Measurements from ENCODE around the gene CDH16. TPM values are rescaled to one million over a fixed set of nuclear protein-coding genes. Genes with fewer than 3 reads are reported as not detected.

CDH16 gene
- total RNA-seq, 1 experiment from 2014 or later, result not detected

DNA sequence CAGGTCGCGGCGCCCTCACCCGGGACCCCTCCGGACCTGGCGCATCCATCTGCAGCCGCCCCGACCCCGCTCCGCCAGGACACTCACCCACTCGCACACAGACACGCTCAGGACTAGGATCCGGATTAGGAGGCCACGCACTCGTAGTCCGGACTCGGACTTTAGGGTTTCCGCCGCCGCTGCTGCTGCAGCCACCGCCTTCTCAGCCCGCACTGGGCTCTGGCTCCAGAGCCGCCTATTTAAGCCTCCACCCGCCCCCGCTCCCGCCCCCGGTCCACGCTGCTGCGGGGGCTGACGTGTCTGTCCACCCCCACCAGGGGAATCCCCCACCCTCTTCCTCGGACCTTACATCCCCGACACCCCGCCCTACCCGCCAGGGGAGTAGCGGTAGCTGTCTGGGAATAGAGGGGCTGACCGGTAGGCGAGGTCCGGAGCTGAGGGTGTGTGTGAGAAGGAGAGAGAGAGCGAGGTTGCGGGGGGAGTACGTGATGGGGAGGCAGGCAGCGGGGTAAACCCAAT, 6.7 kb upstream of the CDH16 start, which contains the start of gene RRAD:
RRAD (minus strand) TSS at position 214 of the 519 bp plus-strand sequence. CDS start 356 bp downstream, outside the sequence.
- Mint-ChIP-seq H3K27me3 (ENCODE audit: insufficient read depth, unreplicated experiment) (no peaks in the 10 kb centered on the region), H3K36me3 (ENCODE audit: insufficient read depth, unreplicated experiment) (peaks cover 8% of the 10 kb centered on the region), H3K4me3 (ENCODE audit: unreplicated experiment) (no peak within 1 kb of the TSS), H3K27ac (ENCODE audit: low read depth, unreplicated experiment) (peak within 1 kb of the TSS; percentile 69), H3K9me3 (ENCODE audit: unreplicated experiment) (no peaks in the 10 kb centered on the region), H3K4me1 (ENCODE audit: insufficient read depth, unreplicated experiment) (peaks cover 36% of the 10 kb centered on the region)
- ChIA-PET CTCF (interaction anchor here (4.1 kb wide), 1 partner anchor 30 kb away, joined by 62 read pairs; no protein-coding TSS in a partner anchor), POLR2A (no interaction called here)
- no peak for DNase-seq (ENCODE audit: unreplicated experiment)
- intact Hi-C loops (cut with micrococcal nuclease), result no loop called here
- TF ChIP-seq, protein P1, sequence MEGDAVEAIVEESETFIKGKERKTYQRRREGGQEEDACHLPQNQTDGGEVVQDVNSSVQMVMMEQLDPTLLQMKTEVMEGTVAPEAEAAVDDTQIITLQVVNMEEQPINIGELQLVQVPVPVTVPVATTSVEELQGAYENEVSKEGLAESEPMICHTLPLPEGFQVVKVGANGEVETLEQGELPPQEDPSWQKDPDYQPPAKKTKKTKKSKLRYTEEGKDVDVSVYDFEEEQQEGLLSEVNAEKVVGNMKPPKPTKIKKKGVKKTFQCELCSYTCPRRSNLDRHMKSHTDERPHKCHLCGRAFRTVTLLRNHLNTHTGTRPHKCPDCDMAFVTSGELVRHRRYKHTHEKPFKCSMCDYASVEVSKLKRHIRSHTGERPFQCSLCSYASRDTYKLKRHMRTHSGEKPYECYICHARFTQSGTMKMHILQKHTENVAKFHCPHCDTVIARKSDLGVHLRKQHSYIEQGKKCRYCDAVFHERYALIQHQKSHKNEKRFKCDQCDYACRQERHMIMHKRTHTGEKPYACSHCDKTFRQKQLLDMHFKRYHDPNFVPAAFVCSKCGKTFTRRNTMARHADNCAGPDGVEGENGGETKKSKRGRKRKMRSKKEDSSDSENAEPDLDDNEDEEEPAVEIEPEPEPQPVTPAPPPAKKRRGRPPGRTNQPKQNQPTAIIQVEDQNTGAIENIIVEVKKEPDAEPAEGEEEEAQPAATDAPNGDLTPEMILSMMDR (IDR thresholded peaks at IDR 0.05; ENCODE audit: unreplicated experiment), result no peak
- no TSS peak for BruUV-seq (replicated peaks)

DNA sequence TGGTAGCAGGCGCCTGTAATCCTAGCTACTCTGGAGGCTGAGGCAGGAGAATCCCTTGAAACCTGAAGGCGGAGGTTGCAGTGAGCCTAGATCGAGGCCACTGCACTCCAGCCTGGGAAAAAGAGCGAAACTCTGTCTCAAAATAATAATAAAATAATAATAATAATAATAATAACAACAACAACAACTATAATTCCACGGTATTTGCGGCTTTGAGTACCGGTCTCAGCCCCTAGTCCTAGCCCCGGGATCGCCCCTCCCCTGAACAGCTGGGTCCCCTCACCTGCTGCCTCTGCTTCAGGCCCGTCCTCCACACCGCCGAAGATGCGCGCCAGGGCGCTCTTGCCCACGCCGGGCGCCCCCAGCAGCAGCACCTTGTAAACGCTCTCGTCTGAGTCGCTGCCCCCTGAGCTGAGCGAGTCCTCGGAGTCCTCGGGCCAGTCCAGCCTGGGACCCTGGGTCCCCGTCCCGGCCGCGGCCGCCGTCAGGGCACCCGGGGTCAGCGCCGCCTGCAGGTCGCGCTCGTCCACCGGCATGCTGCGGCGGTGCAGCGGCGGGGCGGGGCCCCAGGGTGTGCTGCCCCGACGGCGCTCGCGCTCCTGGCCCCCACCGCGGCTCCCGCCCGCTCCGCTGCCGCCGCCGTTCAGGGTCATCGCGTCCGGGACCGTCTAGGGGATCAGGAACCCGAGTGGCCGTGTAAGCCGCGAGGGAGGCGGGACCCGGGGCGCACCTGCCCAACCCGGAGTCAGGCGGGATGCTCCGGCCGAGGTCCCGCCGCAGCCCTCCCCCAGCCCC, 6.0 kb upstream of the CDH16 start:
- Mint-ChIP-seq H3K4me1 (ENCODE audit: insufficient read depth, unreplicated experiment) (peaks cover 36% of the 10 kb centered on the region), H3K36me3 (ENCODE audit: insufficient read depth, unreplicated experiment) (peaks cover 8% of the 10 kb centered on the region), H3K27me3 (ENCODE audit: insufficient read depth, unreplicated experiment) (no peaks in the 10 kb centered on the region), H3K9me3 (ENCODE audit: unreplicated experiment) (no peaks in the 10 kb centered on the region), H3K4me3 (ENCODE audit: unreplicated experiment) (no peak overlapping the region), H3K27ac (ENCODE audit: low read depth, unreplicated experiment) (no peak overlapping the region)
- ChIA-PET CTCF (interaction anchor here (0.5 to 2.2 kb wide), 2 partner anchors 12 to 30 kb away, joined by 4 to 8 read pairs; no protein-coding TSS in a partner anchor), POLR2A (interaction anchor here (1.0 kb wide), 1 partner anchor 30 kb away, joined by 3 read pairs; no protein-coding TSS in a partner anchor)
- TF ChIP-seq, protein P1 (IDR thresholded peaks at IDR 0.05; ENCODE audit: unreplicated experiment), result no peak
- intact Hi-C loops (cut with micrococcal nuclease), result no loop called here
- no peak for DNase-seq (ENCODE audit: unreplicated experiment)
- no TSS peak for BruUV-seq (replicated peaks)

DNA sequence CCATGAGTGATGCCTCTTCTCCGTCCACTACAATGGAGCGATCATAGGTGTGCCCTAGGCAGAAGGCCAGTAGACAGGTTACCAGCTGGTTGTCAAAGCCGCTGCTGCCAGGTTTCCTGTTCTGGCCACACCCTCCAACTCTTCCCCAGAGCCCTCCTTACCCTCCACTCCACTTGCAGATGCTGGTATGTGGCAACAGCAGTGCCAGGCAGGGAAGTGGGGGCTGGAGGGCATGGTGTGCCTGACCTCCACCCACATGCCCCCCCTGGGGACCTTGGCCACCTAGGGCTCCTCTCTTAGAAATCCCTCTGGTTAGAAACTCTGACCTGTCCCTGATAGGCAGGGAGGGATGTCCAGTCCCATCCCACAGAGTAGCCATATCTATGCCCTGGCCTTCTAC, 5.2 kb upstream of the CDH16 start:
- Mint-ChIP-seq H3K4me3 (ENCODE audit: unreplicated experiment) (no peak overlapping the region), H3K4me1 (ENCODE audit: insufficient read depth, unreplicated experiment) (peaks cover 39% of the 10 kb centered on the region), H3K36me3 (ENCODE audit: insufficient read depth, unreplicated experiment) (peaks cover 8% of the 10 kb centered on the region), H3K27ac (ENCODE audit: low read depth, unreplicated experiment) (peak overlapping the region; percentile 35), H3K27me3 (ENCODE audit: insufficient read depth, unreplicated experiment) (no peaks in the 10 kb centered on the region), H3K9me3 (ENCODE audit: unreplicated experiment) (no peaks in the 10 kb centered on the region)
- DNase-seq (ENCODE audit: unreplicated experiment), result peak; percentile 41
- TF ChIP-seq, protein P1 (IDR thresholded peaks at IDR 0.05; ENCODE audit: unreplicated experiment), result no peak
- BruUV-seq (replicated peaks), result no TSS peak
- intact Hi-C loops (cut with micrococcal nuclease), result no loop called here
- ChIA-PET CTCF (interaction anchor here (0.5 to 2.2 kb wide), 3 partner anchors 29 to 189 kb away, joined by 3 to 8 read pairs (median 3); no protein-coding TSS in a partner anchor), POLR2A (interaction anchor here (0.6 to 1.0 kb wide), 2 partner anchors 21 to 29 kb away, joined by 3 read pairs; no protein-coding TSS in a partner anchor)

DNA sequence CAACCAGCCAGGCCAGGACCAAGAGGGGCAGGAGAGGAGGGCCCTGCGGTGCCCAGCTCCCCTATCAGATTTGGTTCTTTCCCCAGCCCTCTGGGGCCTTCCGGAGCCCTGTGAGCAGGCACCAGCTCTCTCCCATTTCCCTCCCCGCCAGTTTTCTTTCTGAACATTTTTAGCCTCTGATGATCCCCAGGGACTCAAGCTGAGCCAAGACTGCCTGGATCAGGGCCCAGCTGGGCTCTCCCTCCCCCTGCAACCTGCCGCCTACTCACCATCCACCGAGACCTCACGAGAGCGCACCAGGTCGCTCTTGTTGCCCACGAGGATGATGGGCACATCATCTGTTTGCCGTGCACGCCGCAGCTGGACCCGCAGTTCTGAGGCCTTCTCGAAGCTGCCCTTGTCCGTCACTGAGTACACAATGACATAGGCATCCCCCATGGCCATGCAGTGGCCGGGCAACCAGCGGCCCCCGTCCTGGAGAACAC, 4.6 kb upstream of the CDH16 start:
- CTCF ChIA-PET, result interaction anchor here (0.5 to 2.2 kb wide), 3 partner anchors 29 to 190 kb away, joined by 3 to 8 read pairs (median 3); no protein-coding TSS in a partner anchor
- H3K27me3 Mint-ChIP-seq (ENCODE audit: insufficient read depth, unreplicated experiment), result no peaks in the 10 kb centered on the region
- no TSS peak for BruUV-seq (replicated peaks)

More for the DNA sequence above, 4.6 kb upstream of the CDH16 start:
- no peaks in the 10 kb centered on the region for H3K9me3 Mint-ChIP-seq (ENCODE audit: unreplicated experiment)
- H3K4me3 Mint-ChIP-seq (ENCODE audit: unreplicated experiment), result no peak overlapping the region
- DNase-seq (ENCODE audit: unreplicated experiment), result peak; percentile 38
- intact Hi-C loops (cut with micrococcal nuclease), result no loop called here
- peaks cover 8% of the 10 kb centered on the region for H3K36me3 Mint-ChIP-seq (ENCODE audit: insufficient read depth, unreplicated experiment)
- peaks cover 33% of the 10 kb centered on the region for H3K4me1 Mint-ChIP-seq (ENCODE audit: insufficient read depth, unreplicated experiment)
- H3K27ac Mint-ChIP-seq (ENCODE audit: low read depth, unreplicated experiment), result no peak overlapping the region
- TF ChIP-seq, protein P1 (IDR thresholded peaks at IDR 0.05; ENCODE audit: unreplicated experiment), result no peak
- POLR2A ChIA-PET, result interaction anchor here (0.6 kb wide), 1 partner anchor 20 kb away, joined by 3 read pairs; no protein-coding TSS in a partner anchor

Measured in MCF 10A (cell line).